GM18858 (cell line): Measurements from ENCODE around the gene TBX4.
"Not testable (repeated sequence)": the region's sequence is repeated elsewhere in the genome, so short reads cannot be mapped to it uniquely, and the experiment has no call there.

Experiments
- ATAC-seq: cut with Tn5 transposase; IDR thresholded peaks from one replicate; pipeline ENCODE4 v1.9.1; 2021; ENCODE audit not compliant: unreplicated experiment

Gene TBX4

DNA sequence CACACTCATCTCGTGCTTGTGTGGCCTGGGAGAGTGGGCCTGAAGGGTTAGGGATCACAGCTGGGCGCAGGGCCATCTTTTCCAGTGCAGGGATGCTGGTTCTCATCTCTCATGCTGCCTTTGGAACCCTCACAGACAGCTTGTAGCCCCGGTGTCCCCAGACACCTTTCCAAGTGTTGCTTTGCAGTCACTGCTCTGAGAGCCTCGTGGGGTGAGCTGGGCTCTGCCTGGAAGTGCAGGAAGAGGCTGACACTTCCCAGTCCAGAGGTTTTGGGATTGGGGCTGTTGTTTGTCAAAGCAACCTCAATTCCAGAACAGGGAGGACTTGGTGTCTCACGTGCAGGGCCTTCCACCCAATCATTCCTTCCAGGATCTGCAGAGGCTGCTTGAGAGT lies 28.2 kb downstream of the TBX4 start:
- no peak for ATAC-seq

GRCh38 chr17:61481421-61481820 lies 29.2 kb downstream of the TBX4 start:
- no peak for ATAC-seq

- ATAC-seq: no peak
Observed at GRCh38 chr17:61482467-61482866, 30.2 kb downstream of the TBX4 start.

- no peak for ATAC-seq
Observed at GRCh38 chr17:61483778-61484116, 31.5 kb downstream of the TBX4 start.

DNA sequence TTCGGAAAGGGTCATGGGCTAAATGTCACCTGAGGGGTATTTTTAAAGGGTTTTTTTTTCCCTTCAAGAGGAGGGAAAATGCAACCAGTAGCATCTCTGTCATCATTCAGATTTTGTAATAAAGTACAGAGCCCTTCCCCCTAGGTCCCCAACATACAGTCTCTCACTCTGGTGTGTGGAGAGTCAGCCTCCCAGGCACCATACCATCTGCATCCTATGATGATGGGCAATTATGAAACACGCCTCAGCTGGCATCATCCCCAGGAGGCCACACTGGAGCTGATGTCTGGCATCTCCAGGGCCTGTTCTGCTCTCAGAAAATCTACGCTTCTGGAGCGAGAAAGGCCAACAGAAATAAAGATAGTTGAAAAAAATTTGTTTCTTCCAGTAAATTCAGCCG lies 32.0 kb downstream of the TBX4 start:
- no peak for ATAC-seq

- ATAC-seq: no peak
Observed at GRCh38 chr17:61485067-61485775, 33.0 kb downstream of the TBX4 start.

GRCh38 chr17:61486135-61487120 lies 34.2 kb downstream of the TBX4 start:
- no peak for ATAC-seq

GRCh38 chr17:61487161-61487988 lies 35.2 kb downstream of the TBX4 start:
- no peak for ATAC-seq

- no peak for ATAC-seq
Observed at GRCh38 chr17:61487989-61488595, 35.9 kb downstream of the TBX4 start.

- ATAC-seq: no peak
Observed at GRCh38 chr17:61488878-61489718, 36.9 kb downstream of the TBX4 start.

- no peak for ATAC-seq
Observed at GRCh38 chr17:61489719-61490490, 37.7 kb downstream of the TBX4 start.

- ATAC-seq: no peak
Observed at GRCh38 chr17:61490540-61490975, 38.3 kb downstream of the TBX4 start.

- no peak for ATAC-seq
Observed at GRCh38 chr17:61491981-61492380, 39.8 kb downstream of the TBX4 start.

DNA sequence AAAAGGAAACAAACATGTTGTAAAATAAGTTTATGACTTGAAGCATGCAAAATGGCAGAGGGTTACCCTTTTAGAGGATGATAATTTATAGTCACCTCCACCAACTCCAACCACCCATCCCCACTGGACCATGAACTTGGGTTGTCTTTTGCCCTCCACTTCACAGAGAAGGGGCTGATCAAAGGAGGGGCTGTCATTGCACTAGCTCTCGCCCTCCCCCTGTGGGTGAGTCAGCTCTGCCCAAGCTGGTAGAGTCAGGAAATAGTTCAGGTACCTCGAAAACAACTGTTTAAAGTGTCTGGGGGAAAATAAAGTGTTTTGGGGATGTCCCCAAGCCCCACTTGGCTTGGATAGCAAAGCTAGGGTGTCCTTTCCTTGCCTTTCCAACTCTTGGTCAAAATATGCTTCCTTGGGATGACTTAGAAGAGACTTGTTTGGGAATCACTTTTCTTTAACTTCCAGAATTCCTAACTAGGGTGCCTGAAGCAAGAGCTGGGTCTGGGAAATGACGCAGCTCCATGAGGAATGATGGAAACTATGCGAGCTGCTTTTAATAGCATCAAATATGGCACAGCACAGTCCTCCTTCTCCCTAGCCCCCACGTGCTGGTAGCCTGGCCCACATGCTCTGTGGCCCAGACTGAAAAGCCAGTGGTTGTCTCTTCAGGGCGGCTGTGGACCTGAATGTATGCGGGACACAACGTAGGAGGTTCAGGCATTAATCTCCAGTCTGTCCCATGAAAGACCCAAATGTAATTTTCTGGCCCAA lies 40.7 kb downstream of the TBX4 start:
- no peak for ATAC-seq

- ATAC-seq: not testable (repeated sequence)
Observed at GRCh38 chr17:61493830-61494324, 41.7 kb downstream of the TBX4 start.

DNA sequence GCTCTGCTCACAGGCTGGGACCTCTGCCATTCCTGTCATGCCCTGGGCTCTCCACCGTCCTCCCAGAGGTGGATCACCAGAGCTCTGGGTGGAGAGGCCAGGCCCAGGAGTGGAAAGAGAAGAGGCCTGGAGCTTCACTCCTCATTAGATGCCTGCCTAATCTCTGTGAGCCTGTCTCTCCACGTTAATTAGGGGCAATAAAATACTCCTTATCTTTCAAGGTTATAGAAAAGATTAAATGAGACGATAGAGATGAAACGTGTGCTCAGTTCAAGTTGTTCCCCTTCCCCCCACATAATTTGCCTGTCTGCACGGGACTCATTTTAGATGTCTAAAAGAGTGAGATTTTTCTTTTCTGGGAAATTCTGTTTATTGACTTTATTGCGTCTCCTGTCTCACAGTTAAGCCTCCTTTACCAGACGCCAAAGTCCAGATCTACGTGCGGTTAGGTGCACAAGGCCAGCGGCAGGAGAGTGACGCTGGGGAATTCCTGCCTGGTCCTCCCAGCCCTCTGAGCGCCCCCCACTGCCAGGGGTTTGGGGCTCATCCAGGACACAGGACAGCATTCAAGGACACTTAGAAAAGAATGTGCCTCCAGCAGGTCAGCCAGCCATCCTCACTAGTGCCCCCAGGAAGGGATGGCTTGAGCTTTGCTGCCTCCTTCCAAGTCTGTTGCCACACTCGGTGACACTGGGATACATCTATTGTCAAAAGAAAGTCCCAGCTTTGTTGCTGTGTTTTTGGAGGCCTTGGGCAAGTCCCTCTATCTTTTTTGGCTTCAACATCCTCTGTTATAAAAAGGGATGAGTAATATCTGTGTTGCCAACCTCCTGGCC lies 42.3 kb downstream of the TBX4 start:
- no peak for ATAC-seq

DNA sequence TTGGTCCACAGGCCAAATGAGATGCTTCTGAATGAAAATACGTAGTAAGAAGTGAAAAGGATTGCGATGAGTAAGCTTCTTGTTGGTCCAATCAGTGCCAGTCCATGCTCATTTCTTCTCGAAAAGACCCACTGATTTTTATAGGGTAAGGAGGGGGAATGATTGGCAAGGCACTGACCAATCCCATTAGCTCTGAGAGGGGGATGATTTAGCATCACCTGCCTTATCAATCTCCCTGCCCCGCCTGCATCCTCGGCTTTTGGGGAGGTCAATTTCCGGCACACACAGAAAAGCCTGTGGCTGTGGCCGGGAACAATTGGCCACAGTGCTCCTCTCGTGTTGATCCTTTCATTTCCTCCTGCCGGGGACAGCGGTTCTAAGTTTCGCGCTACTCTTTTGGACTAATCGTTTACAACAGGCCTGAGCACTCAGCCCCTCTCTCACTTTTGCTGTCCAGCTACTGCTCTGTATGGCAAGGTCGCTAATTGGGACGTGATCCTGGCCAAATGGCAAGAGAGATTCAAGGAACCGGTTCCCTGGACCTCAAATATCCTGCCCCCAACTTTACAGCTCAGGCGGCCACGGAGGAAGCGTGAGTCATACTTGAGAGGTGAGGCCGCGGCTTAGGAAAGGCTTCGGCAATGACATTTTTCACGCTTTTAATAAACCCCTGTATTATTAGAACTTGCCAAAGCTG lies 43.1 kb downstream of the TBX4 start:
- ATAC-seq: no peak
